ENCODE data around the gene PGF. TPM values are rescaled to one million over a fixed set of nuclear protein-coding genes. Genes with fewer than 3 reads are reported as not detected.

Gene PGF
- total RNA-seq, 1 donor from 2014 or later: 3.0 TPM

DNA sequence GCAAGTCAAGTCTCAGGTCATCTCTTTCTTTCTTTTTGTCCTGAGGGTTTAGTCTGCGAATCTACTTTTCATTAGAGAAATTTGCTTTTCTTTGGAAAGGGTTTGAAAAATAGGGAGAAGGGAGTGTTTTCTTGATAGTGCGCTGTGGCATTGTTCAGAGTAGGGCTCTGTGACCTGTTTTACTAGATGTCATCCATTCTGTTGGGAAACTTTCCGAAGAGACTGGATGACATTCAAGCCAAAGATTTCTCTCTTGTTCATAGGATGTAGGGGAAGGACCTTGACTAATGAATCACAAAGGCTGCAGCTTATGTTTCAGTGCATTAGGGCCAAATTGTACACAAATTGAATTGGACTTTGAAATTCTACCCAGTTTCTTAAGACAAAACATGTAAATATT is 59.0 kb downstream of the PGF start:
- H3K36me3 ChIP-seq: peaks cover 100% of the 10 kb centered on the region
- DNase-seq: no peak
- intact Hi-C loops (cut with DNase I): no loop called here
- TF ChIP-seq, protein P1, sequence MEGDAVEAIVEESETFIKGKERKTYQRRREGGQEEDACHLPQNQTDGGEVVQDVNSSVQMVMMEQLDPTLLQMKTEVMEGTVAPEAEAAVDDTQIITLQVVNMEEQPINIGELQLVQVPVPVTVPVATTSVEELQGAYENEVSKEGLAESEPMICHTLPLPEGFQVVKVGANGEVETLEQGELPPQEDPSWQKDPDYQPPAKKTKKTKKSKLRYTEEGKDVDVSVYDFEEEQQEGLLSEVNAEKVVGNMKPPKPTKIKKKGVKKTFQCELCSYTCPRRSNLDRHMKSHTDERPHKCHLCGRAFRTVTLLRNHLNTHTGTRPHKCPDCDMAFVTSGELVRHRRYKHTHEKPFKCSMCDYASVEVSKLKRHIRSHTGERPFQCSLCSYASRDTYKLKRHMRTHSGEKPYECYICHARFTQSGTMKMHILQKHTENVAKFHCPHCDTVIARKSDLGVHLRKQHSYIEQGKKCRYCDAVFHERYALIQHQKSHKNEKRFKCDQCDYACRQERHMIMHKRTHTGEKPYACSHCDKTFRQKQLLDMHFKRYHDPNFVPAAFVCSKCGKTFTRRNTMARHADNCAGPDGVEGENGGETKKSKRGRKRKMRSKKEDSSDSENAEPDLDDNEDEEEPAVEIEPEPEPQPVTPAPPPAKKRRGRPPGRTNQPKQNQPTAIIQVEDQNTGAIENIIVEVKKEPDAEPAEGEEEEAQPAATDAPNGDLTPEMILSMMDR (IDR thresholded peaks at IDR 0.05): no peak
- no peaks in the 10 kb centered on the region for H3K9me3 ChIP-seq
- peaks cover 16% of the 10 kb centered on the region for H3K4me1 ChIP-seq
- H3K4me3 ChIP-seq: no peak overlapping the region
- ATAC-seq: no peak
- no peaks in the 10 kb centered on the region for H3K27me3 ChIP-seq (ENCODE audit: low read depth)
- H3K27ac ChIP-seq: no peak overlapping the region

DNA sequence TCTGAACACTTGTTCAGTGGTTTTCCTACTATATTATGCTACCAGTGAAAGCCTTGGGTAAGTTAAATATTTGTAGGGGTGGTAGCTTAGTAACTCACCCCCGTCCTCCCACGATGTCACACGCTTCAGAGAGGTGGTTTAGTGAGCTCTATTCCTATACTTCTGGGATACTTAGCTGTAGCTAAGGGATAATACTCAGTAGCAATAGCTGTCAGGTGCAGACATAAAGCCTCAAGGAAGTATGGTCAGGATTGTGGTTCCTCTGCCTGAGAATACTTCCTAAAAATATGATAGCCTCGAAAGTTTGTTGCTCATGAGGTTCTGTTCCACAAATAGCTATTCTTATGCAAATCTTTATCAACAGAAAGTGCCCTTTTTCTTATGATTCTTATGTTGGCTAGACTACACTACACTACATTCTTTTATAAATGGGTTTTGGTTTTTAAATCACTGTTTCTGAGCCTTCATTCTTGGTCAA is 61.7 kb downstream of the PGF start:
- H3K9me3 ChIP-seq: no peaks in the 10 kb centered on the region
- no peak overlapping the region for H3K27ac ChIP-seq
- peaks cover 19% of the 10 kb centered on the region for H3K4me1 ChIP-seq
- intact Hi-C loops (cut with DNase I): no loop called here
- H3K4me3 ChIP-seq: no peak overlapping the region
- no peaks in the 10 kb centered on the region for H3K27me3 ChIP-seq (ENCODE audit: low read depth)
- H3K36me3 ChIP-seq: peaks cover 99% of the 10 kb centered on the region
- peak in 1 of 2 donors; percentile 35 for ATAC-seq
- DNase-seq: no peak
- TF ChIP-seq, protein P1 (IDR thresholded peaks at IDR 0.05): no peak

DNA sequence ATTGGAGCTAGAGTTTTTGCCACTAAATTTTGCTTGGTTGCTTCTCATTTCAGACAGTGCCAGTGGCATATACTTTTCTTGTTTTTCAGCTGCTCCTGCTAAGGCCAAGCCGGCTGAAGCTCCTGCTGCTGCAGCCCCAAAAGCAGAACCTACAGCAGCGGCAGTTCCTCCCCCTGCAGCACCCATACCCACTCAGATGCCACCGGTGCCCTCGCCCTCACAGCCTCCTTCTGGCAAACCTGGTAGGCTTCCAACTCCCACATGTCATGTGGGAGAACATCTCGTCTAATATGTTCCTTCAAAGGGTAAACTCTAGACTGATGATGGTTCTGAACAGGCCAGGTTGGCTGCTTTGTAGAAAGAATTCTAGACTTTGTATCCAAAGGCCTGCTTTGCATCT is 62.7 kb downstream of the PGF start:
- ATAC-seq: no peak
- Histone ChIP-seq H3K27me3 (ENCODE audit: low read depth) (no peaks in the 10 kb centered on the region), H3K4me3 (no peak overlapping the region), H3K4me1 (peaks cover 28% of the 10 kb centered on the region), H3K27ac (no peak overlapping the region), H3K36me3 (peaks cover 99% of the 10 kb centered on the region), H3K9me3 (no peaks in the 10 kb centered on the region)
- intact Hi-C loops (cut with DNase I): no loop called here
- TF ChIP-seq, protein P1 (IDR thresholded peaks at IDR 0.05): no peak
- no peak for DNase-seq

DNA sequence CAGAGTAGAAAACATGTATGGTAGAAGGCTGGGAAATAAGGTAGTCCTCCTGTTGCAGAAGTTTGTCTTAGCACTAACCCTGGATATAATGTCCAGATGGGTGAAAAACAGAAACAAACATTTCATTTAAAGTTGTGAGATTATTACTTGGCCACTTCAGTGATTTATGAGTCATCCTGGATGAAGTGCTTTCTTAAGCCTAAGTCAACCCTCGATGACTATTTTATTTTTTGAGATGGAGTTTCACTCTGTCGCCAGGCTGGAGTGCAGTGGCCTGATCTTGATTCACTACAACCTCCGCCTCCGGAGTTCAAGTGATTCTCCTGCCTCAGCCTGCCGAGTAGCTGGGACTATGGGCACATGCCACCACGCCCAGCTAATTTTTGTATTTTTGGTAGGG is 63.5 kb downstream of the PGF start:
- Histone ChIP-seq H3K36me3 (peaks cover 99% of the 10 kb centered on the region), H3K27ac (no peak overlapping the region), H3K4me1 (peaks cover 31% of the 10 kb centered on the region), H3K9me3 (no peaks in the 10 kb centered on the region), H3K27me3 (ENCODE audit: low read depth) (no peaks in the 10 kb centered on the region), H3K4me3 (no peak overlapping the region)
- intact Hi-C loops (cut with DNase I): no loop called here
- ATAC-seq (peak; percentile 66 to 83), DNase-seq (no peak)
- TF ChIP-seq, protein P1 (IDR thresholded peaks at IDR 0.05): no peak

Other genes with a start within 250 kb of the PGF start
- 29.1 TPM for gene AREL1, start 242.5 kb downstream of the PGF start, total RNA-seq
- 48.6 TPM for gene FCF1, start 242.5 kb downstream of the PGF start, total RNA-seq
- 58.0 TPM for gene YLPM1, start 192.3 kb downstream of the PGF start, total RNA-seq
- gene PROX2, start 79.5 kb downstream of the PGF start, total RNA-seq: 0.12 TPM
- gene DLST, start 73.7 kb downstream of the PGF start, total RNA-seq: 82.7 TPM
- 2.0 TPM for gene RPS6KL1, start 32.3 kb downstream of the PGF start, total RNA-seq
- 30.4 TPM for gene EIF2B2, start 47.3 kb upstream of the PGF start, total RNA-seq
- gene MLH3, start 95.9 kb upstream of the PGF start, total RNA-seq: 27.2 TPM
- 19.7 TPM for gene ACYP1, start 108.4 kb upstream of the PGF start, total RNA-seq
- gene ZC2HC1C, start 114.0 kb upstream of the PGF start, total RNA-seq: 4.7 TPM
- gene NEK9, start 171.5 kb upstream of the PGF start, total RNA-seq: 97.7 TPM
- gene TMED10, start 221.0 kb upstream of the PGF start, total RNA-seq: 286 TPM

All from lower lobe of right lung (tissue), 2 donors.